Vagina (tissue), 2 donors: ENCODE results near the gene HS3ST3B1.

ENCODE experiments used
- POLR2AphosphoS5 ChIP-seq, 2 donors: sonication (generic); formaldehyde crosslinking; IDR thresholded peaks; one replicate each; pipeline ENCODE4 v1.9.0; 2017; ENCODE audit warnings: antibody characterized with exemption in 2 of 2, mild to moderate bottlenecking in 2 of 2, low read depth in 1 of 2; ENCODE audit not compliant: insufficient read depth in 1 of 2
- TF ChIP-seq, protein P1 (sequence below), 3 experiments: fragments of 450-650 bp in 2 of 3; fragments of 200-600 bp in 1 of 3; sonication (generic) in 1 of 3; IDR thresholded peaks; one replicate each; pipeline ENCODE4 v1.5.1; 2017 to 2019; ENCODE audit warnings: antibody characterized with exemption in 3 of 3, mild to moderate bottlenecking in 2 of 3, moderate library complexity in 2 of 3

GRCh38 chr17:14331225-14331981 is 30.5 kb downstream of the HS3ST3B1 start:
- TF ChIP-seq, protein P1, sequence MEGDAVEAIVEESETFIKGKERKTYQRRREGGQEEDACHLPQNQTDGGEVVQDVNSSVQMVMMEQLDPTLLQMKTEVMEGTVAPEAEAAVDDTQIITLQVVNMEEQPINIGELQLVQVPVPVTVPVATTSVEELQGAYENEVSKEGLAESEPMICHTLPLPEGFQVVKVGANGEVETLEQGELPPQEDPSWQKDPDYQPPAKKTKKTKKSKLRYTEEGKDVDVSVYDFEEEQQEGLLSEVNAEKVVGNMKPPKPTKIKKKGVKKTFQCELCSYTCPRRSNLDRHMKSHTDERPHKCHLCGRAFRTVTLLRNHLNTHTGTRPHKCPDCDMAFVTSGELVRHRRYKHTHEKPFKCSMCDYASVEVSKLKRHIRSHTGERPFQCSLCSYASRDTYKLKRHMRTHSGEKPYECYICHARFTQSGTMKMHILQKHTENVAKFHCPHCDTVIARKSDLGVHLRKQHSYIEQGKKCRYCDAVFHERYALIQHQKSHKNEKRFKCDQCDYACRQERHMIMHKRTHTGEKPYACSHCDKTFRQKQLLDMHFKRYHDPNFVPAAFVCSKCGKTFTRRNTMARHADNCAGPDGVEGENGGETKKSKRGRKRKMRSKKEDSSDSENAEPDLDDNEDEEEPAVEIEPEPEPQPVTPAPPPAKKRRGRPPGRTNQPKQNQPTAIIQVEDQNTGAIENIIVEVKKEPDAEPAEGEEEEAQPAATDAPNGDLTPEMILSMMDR (IDR thresholded peaks at IDR 0.05): no peak
- no peak for TF ChIP-seq POLR2AphosphoS5 (IDR thresholded peaks at IDR 0.05; ENCODE audit: insufficient read depth in 1 of 2, low read depth in 1 of 2)
